Natural killer cell (primary cell): Measurements from ENCODE around the gene TSC1. TPM values are rescaled to one million over a fixed set of nuclear protein-coding genes. Genes with fewer than 3 reads are reported as not detected.

Experiments used
- ATAC-seq, 3 donors: fragments of 150-1000 bp in 2 of 3; fragments of 200-7000 bp in 1 of 3; cut with Tn5 transposase; 1 replicate in 1 of 3; 2 replicates in 2 of 3; pipeline ENCODE4 v1.10.0; 2021; ENCODE audit warnings: mild to moderate bottlenecking in 2 of 3, moderate library complexity in 2 of 3
- DNase-seq, 2 donors: peaks; one replicate each; pipeline versions ENCODE4 v3.0.0 to v3.0.0-alpha.2; 2013 to 2021; ENCODE audit warnings: mixed read lengths in 1 of 2
- H3K27ac ChIP-seq: one replicate; pipeline ENCODE4 v1.5.1; 2013; ENCODE audit warnings: mild to moderate bottlenecking, low read length
- H3K27me3 ChIP-seq: one replicate; pipeline ENCODE4 v1.6.1; 2013; ENCODE audit warnings: low read length; ENCODE audit not compliant: control insufficient read depth, insufficient read depth
- H3K36me3 ChIP-seq: one replicate; pipeline ENCODE4 v1.6.1; 2013; ENCODE audit warnings: low read length; ENCODE audit not compliant: control insufficient read depth, insufficient read depth
- H3K4me1 ChIP-seq: one replicate; pipeline ENCODE4 v1.6.1; 2013; ENCODE audit warnings: low read length; ENCODE audit not compliant: control insufficient read depth, insufficient read depth
- H3K4me3 ChIP-seq: one replicate; pipeline ENCODE4 v1.5.1; 2013; ENCODE audit warnings: low read length
- H3K9me3 ChIP-seq: one replicate; pipeline ENCODE4 v1.6.1; 2013; ENCODE audit warnings: low read length; ENCODE audit not compliant: control insufficient read depth, insufficient read depth
- H3K27ac Mint-ChIP-seq, 2 donors: one replicate each; pipeline ENCODE4 v1.8.0; 2022; ENCODE audit warnings: mild to moderate bottlenecking in 2 of 2, mixed read lengths in 2 of 2, moderate library complexity in 1 of 2
- H3K27me3 Mint-ChIP-seq, 2 donors: one replicate each; pipeline ENCODE4 v1.8.0; 2022; ENCODE audit warnings: low read depth in 2 of 2, mixed read lengths in 2 of 2
- H3K36me3 Mint-ChIP-seq: one replicate; pipeline ENCODE4 v1.8.0; 2022; ENCODE audit warnings: mixed read lengths
- H3K4me1 Mint-ChIP-seq, 2 donors: one replicate each; pipeline ENCODE4 v1.8.0; 2022; ENCODE audit warnings: mixed read lengths in 2 of 2
- H3K4me3 Mint-ChIP-seq: one replicate; pipeline ENCODE4 v1.8.0; 2022; ENCODE audit warnings: mild to moderate bottlenecking, moderate library complexity, mixed read lengths
- H3K9me3 Mint-ChIP-seq, 2 donors: one replicate each; pipeline ENCODE4 v1.8.0; 2022; ENCODE audit warnings: mixed read lengths in 2 of 2
- WGBS: methylation state at CpG from one replicate; pipeline ENCODE4 v1.1.7; 2013; ENCODE audit warnings: missing lambda C conversion rate; ENCODE audit not compliant: insufficient coverage; 5-methylcytosine and 5-hydroxymethylcytosine counted together
- intact Hi-C: fragments of 100-400 bp; cut with micrococcal nuclease; formaldehyde crosslinking; loops from one replicate; pipeline ENCODE4 v1.14.2; 2022
- total RNA-seq, 4 donors: library from RNA; stranded (reverse); fragments of 120-200 nt in 1 of 4; gene quantifications; one replicate each; pipeline versions ENCODE4 v1.2.3 to v1.2.4, GENCODE V29; 2013 to 2022
- TF ChIP-seq, protein P1 (sequence below): fragments of 200-600 bp; IDR thresholded peaks from one replicate; pipeline ENCODE4 v1.8.0; 2022; ENCODE audit warnings: antibody characterized with exemption

Gene TSC1
- total RNA-seq, 3 donors from 2014 or later (not counting 1 experiment from before 2014, with no cell fraction given) = 58.0 to 73.5 (median 63.3) TPM

DNA sequence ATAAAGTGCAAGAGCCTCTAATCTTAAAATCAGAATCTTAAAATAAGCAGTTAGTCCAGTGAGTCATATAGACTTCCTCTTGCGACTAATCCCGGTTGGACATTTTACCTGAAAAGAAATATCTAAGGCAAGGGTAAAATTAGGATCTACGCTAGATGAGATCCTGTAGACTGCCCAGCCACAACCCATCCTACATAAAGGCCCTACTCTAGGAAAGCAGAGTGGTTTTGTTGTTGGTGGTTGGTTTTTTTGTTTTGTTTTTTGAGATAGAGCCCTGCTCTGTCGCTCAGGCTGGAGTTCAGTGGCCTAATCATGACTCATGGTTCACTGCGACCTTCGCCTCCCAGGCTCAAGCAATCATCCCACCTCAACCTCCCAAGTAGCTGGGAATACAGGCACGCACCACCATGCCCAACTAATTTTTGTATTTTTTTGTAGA, 6.9 kb downstream of the TSC1 start:
- peaks cover 0 to 9% of the 10 kb centered on the region in 2 donors for H3K4me1 Mint-ChIP-seq
- H3K4me3 Mint-ChIP-seq = no peak overlapping the region
- H3K9me3 Mint-ChIP-seq = no peaks in the 10 kb centered on the region
- no peak overlapping the region for H3K27ac Mint-ChIP-seq
- no peaks in the 10 kb centered on the region for H3K27me3 ChIP-seq
- no peaks in the 10 kb centered on the region for H3K36me3 Mint-ChIP-seq
- no peaks in the 10 kb centered on the region for H3K4me1 ChIP-seq
- ATAC-seq (no peak), DNase-seq (no peak)
- no peaks in the 10 kb centered on the region for H3K9me3 ChIP-seq
- 90% methylated on average over 6 of the region's 7 CpGs for WGBS
- no peak overlapping the region for H3K27ac ChIP-seq
- no peaks in the 10 kb centered on the region for H3K27me3 Mint-ChIP-seq
- H3K4me3 ChIP-seq = no peak overlapping the region
- H3K36me3 ChIP-seq = peaks cover 8% of the 10 kb centered on the region
- TF ChIP-seq, protein P1, sequence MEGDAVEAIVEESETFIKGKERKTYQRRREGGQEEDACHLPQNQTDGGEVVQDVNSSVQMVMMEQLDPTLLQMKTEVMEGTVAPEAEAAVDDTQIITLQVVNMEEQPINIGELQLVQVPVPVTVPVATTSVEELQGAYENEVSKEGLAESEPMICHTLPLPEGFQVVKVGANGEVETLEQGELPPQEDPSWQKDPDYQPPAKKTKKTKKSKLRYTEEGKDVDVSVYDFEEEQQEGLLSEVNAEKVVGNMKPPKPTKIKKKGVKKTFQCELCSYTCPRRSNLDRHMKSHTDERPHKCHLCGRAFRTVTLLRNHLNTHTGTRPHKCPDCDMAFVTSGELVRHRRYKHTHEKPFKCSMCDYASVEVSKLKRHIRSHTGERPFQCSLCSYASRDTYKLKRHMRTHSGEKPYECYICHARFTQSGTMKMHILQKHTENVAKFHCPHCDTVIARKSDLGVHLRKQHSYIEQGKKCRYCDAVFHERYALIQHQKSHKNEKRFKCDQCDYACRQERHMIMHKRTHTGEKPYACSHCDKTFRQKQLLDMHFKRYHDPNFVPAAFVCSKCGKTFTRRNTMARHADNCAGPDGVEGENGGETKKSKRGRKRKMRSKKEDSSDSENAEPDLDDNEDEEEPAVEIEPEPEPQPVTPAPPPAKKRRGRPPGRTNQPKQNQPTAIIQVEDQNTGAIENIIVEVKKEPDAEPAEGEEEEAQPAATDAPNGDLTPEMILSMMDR = no peak
- intact Hi-C loops = no loop called here

DNA sequence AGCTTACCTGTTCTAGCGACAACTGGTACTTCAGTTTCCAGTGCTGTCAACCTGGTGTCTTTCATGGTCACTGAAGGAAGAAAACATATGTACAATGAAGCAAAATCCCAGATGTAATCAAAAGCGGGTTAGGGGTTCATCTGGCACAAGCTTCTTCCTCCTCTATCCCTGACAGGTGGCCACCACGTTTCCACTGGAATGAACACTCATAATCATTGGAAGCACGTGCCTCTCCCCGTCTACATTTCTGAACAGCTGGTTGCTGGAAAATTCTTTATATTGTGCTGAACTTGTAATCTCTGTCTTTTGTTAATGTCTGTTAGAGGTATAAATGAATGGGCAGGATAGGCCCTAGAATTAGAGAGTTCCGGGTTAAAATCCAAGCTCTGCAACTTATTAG, 9.4 kb downstream of the TSC1 start:
- Histone ChIP-seq H3K4me3 (no peak overlapping the region), H3K4me1 (no peaks in the 10 kb centered on the region), H3K27me3 (no peaks in the 10 kb centered on the region), H3K9me3 (no peaks in the 10 kb centered on the region), H3K27ac (no peak overlapping the region), H3K36me3 (peaks cover 14% of the 10 kb centered on the region)
- intact Hi-C loops = no loop called here
- TF ChIP-seq, protein P1 = no peak
- ATAC-seq = no peak
- Mint-ChIP-seq H3K27ac (no peak overlapping the region), H3K36me3 (no peaks in the 10 kb centered on the region), H3K4me1 (peaks cover 0 to 15% of the 10 kb centered on the region in 2 donors), H3K4me3 (no peak overlapping the region), H3K27me3 (no peaks in the 10 kb centered on the region), H3K9me3 (no peaks in the 10 kb centered on the region)
- no peak for DNase-seq
- WGBS = 99% methylated on average over 5 of the region's 6 CpGs

DNA sequence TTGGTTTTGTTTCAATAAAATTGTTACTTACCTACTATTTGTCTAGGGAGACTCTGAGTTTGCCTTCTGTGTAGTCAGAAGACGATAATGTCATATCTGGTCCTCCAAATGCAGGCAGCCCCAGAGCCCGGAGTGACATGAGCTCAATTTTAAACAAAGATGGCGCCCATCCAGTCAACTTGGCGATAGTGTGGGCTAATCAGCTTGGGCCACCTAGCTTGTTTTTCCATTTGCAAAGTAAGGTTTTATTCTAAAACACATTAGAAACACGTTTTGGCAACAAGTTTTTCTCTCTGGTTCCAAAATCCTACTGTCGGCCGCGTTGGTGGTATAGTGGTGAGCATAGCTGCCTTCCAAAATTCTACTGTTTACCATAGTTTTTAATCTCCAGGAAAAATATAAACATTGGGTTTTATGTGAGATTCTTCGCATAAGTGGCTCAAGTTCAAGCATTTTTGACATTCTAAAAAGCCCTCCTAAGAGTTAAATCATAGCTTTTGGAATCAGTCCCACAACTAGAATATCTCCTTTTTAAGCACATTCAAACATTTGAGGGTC, 13.2 kb downstream of the TSC1 start:
- no peak for DNase-seq
- no peaks in the 10 kb centered on the region for H3K9me3 Mint-ChIP-seq
- no peaks in the 10 kb centered on the region for H3K27me3 Mint-ChIP-seq
- peaks cover 10% of the 10 kb centered on the region for H3K36me3 Mint-ChIP-seq
- no peaks in the 10 kb centered on the region for H3K9me3 ChIP-seq
- no peak overlapping the region for H3K27ac ChIP-seq
- peaks cover 26% of the 10 kb centered on the region for H3K36me3 ChIP-seq
- intact Hi-C loops = loop anchor here (2.0 kb wide), 1 partner anchor 74 kb away; no protein-coding TSS in a partner anchor
- H3K27me3 ChIP-seq = no peaks in the 10 kb centered on the region
- H3K4me1 ChIP-seq = no peaks in the 10 kb centered on the region
- TF ChIP-seq, protein P1 = no peak
- peaks cover 0 to 15% of the 10 kb centered on the region in 2 donors for H3K4me1 Mint-ChIP-seq
- no peak overlapping the region for H3K4me3 Mint-ChIP-seq
- WGBS = 93% methylated on average over 5 of the region's 9 CpGs
- no peak for ATAC-seq
- no peak overlapping the region for H3K27ac Mint-ChIP-seq
- no peak overlapping the region for H3K4me3 ChIP-seq

DNA sequence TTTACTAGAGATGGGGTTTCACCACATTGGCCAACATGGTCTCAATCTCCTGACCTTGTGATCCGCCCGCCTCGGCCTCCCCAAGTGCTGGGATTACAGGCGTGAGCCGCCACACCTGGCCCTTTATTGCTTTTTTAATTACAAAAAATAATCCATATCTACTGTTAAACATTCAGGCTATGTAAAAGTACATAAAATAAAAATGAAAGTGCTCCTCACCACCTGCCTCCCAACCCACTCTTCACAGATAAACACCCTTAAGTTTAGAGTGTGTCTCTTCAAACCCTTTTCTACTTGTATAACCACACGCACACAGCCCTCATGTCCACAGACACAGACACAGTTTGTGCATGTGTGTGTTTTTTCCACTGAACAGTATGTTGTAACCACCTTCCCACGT, 16.7 kb downstream of the TSC1 start:
- TF ChIP-seq, protein P1 = no peak
- H3K36me3 ChIP-seq = peaks cover 43% of the 10 kb centered on the region
- 93% methylated on average over 7 of the region's 7 CpGs for WGBS
- peaks cover 6 to 8% of the 10 kb centered on the region in 2 donors for H3K4me1 Mint-ChIP-seq
- H3K27me3 ChIP-seq = no peaks in the 10 kb centered on the region
- H3K4me1 ChIP-seq = no peaks in the 10 kb centered on the region
- no peaks in the 10 kb centered on the region for H3K9me3 ChIP-seq
- H3K27ac ChIP-seq = no peak overlapping the region
- no peak for DNase-seq
- peaks cover 26% of the 10 kb centered on the region for H3K36me3 Mint-ChIP-seq
- no peaks in the 10 kb centered on the region for H3K9me3 Mint-ChIP-seq
- H3K27me3 Mint-ChIP-seq = no peaks in the 10 kb centered on the region
- H3K27ac Mint-ChIP-seq = no peak overlapping the region
- no peak overlapping the region for H3K4me3 ChIP-seq
- ATAC-seq = no peak
- intact Hi-C loops = no loop called here
- no peak overlapping the region for H3K4me3 Mint-ChIP-seq
